DMS114 treated with DMSO at 0.1 percent for 48 hours (cell line): ENCODE results near the gene FRMD1.

ENCODE experiments used
- DNase-seq: peaks from one replicate; lab custom pipeline; 2025; ENCODE audit not compliant: unreplicated experiment; lab: John Stamatoyannopoulos, UW

The FRMD1 gene

DNA sequence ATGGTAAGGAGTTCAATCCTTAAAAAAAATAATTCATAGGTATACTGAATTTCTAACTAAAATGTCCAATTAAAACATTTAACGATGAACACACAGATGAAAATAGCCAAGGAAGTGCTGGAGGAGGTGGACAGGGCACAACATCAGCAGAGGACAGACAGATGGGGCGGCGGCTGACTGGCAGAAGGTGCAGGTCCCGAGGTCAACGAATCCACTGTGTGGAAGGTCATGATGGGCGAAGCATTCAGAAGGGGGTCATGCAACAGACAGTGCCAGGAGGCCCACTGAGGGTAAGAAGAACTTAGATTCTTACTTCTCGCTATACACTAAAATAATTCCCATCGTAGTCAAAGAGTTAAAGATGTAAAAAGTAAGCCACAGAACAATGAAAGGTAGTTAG is 34.2 kb upstream of the FRMD1 start:
- DNase-seq, result no peak

- DNase-seq, result no peak
Measured at GRCh38 chr6:168111911-168112310, 32.9 kb upstream of the FRMD1 start.

DNA sequence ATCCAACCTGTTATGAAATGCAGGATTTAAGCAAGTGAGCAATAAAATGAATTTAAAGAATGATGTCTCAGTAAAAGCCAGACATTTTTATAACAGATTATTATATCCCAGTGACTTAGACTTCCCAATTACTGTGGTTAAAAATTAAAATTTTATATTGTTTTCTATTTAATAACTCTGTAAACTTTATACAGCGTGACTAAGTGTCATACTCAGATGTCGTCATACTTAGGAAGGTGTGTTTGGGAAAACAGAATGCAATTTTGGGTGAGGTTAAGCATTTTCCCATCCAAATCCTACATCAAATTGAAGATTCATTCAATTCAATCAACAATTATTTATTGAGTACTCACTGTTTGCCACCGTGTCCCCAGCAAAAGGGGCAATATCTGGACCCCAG is 31.4 kb upstream of the FRMD1 start:
- DNase-seq, result no peak

DNA sequence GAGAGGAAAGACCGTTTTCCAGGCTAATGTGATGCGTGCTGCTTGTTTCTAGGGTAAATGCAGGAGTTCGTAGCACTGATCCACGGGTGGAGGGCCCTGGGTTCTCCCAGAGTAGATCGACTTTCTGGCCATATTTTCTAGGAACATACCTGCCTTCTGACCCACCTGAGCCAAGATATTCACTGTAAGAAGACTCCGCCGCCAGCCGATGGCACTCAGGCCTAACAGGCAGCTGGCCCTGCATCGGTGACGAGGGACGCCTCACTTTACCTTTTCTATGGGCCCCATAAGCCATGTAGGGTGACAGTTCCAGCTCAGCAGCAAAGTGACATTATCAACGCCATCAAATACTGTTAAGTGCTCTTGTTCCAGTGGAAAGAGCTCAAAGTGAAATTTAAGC is 30.2 kb upstream of the FRMD1 start:
- no peak for DNase-seq

GRCh38 chr6:168107191-168107983 is 28.4 kb upstream of the FRMD1 start:
- DNase-seq, result no peak

DNA sequence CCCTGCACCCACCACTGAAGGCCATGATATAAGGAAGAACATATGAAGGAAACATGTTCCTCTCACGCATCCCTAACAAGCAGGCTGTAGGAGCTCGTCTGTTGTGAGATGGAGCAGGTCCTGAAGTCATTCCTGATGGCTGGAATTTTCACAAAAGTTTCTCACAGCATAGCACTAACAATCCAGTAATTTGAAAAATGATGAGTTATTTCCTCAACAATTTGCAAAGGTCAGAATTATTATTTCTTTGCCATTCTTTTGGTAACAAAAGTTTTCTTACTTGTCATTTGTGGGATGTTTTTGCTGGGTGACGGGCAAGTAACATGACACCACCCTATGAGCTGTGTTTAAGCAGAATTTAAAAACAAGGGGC is 27.6 kb upstream of the FRMD1 start:
- no peak for DNase-seq

DNA sequence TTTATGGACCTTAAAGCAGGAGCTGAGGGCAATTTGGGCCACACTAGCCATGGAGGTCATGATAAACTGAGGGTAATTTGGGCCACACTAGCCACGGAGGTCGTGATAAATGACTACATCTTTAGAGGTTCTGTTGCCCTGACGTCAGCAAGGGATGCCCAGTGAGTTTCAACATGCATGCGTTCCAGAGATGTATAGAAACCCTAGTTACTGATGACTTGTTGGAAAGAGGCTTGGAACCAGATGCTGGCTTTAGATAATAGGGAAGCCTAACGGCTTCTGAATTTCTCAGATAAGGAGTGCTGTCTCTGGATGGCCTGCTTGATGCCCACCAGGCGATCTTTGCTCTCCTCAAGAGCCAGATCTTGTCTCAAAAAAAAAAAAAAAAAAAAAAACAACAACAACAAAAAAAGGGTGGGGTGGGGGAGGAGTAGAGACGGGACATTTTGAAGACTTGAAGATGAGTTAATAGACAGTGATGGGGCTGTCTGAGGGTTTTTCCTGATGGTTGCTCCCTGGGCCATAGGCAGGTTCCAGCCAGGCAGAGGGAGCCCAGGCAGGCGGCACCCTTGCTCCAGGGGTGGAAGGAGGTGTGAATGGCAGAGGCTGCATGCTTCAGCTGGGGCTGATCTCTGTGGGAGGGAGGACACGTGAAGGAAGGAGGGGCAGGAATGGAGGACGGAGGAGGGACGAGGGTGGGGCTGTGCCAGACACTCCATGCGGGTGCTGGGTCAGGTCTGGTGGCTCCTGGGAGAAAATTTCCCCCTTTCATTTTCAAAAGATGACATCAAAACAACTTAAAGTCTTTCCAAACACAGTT is 27.0 kb upstream of the FRMD1 start:
- no peak for DNase-seq

GRCh38 chr6:168104636-168105035 is 25.6 kb upstream of the FRMD1 start:
- DNase-seq, result no peak

DNA sequence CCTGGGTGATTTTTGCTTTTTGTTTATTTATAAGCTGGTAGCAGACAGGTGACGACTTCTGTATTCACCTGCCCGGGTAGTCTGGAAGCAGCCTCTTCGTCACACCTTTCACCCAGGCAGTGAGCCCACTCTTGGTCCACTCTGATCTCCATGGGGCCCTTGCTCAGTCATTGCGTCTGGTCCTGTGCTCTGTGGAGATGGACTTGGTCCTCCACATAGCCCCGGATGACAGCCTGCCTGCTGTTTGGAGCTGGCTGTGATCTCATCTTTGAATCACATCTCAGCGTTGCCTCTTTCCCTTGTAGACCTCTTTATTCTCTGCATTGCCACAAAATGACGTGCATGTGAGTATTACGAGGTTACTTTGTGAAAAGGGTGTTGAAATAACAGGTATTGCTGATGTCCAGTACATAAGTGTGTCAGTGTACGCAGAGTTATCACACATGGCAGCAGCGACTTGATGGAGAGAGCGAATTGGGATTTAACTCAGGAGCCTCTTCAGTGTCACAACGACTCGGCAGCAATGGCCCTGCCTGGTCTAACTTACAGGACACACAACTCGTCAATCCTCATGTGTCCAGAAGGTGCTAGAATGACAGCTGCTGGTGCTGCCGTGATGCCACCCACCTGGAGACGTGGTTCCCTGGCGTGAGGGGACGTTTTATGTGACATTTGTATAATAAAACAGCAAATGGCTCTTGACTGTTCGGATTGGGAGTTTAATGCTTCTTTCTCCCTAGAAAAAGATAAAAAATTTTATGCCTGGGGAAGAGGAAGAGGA is 24.2 kb upstream of the FRMD1 start:
- no peak for DNase-seq

GRCh38 chr6:168102315-168102985 is 23.4 kb upstream of the FRMD1 start:
- DNase-seq, result no peak

- DNase-seq, result no peak
Measured at GRCh38 chr6:168101590-168102314, 22.7 kb upstream of the FRMD1 start.

- DNase-seq, result no peak
Measured at GRCh38 chr6:168100803-168101589, 22.0 kb upstream of the FRMD1 start.

DNA sequence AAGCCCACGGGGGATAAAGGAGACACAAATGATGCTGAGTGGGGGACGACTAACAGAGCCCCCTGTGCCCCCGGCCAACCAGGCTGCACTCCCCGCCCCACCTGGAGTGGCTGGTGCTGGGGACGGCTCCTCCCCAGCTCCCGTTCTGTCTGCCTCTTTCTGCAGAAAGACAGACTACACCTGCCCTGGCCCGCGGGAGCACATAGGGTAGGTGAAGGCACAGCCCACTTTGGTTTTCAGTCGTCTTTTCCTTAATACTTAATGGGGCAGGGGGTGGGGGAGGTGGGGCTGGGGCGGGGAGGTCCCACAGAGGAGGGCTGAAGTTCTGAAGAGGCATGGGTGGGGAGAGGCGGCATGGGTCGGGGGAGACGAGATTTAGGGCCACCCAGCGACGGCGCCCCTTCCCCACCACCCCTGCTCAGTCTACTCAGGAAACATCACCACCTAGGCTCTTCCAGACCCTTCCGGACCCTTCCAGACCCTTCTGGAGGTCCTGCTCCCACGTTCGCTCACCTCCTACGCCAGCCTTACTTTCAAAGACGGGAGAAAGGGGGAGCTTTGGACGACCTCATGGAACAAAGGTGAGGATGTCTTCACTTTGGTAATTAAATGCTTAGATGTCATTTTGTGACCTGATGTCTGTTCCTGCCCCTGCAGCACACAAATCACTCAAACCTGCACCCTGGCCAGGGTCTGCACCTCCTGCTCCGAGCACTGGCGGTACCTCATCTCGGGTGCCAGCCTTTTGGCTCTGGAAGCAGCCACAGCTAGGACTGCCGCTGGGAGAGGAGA is 21.2 kb upstream of the FRMD1 start:
- no peak for DNase-seq

- DNase-seq, result no peak
Measured at GRCh38 chr6:168099201-168100010, 20.4 kb upstream of the FRMD1 start.

DNA sequence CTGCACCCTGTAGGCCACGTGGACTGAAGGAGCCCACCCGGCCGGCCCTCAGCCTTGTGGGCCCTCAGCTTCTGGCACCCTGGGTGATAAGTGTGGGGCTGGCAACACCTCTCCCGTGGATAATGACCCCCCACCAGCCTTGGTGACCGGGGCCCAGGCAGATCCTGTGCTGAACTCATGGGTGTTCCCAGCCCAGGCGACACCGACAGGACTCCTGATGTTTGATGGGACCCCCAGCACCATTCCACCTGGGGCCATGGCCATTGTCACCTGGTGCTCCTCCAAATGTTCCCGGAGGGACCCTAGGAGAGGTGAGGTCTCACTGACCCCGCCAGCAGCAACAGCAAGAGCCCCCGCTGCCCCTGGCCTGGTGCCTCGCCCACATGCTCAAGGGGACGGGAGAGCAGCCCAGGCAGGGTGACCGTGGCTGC is 19.4 kb upstream of the FRMD1 start:
- DNase-seq, result no peak

DNA sequence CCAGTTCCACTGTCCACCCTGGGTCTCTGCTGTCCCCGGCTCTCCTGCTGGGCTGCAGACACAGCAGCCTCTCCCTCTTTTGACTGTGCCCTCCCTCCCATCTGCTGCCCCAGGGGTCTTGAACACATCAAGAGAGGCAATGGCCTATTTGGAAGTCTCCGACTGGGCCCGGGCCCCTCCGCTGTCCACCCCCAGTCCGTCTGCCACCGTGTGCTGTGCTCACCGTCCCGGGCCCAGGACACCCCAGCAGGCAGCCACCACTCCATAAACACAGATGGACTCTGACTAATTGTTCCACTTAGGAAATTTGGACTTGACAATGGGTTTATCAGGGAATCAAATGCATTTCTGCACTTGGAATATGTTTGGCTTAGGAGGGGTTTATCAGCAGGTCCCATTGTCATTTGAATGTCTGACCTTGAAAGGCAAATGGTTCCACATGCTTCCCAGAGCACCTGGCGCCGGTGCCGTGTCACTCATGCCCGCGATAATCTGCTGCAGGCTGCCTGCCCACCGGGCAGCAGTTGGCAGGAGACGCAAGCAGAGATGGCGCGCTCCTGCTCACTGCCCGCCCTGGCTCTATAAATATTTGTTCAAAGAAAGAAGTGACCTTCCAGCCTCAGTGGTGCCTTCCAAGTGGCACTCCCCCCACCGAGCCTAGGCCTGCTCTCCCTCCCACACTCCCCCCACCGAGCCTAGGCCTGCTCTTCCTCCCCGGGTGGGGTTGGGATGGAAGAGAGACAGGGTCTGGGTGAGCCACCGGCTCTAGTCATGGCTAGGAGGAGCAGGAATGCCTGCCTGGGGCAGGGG is 18.8 kb upstream of the FRMD1 start:
- DNase-seq, result no peak

GRCh38 chr6:168097221-168097620 is 18.2 kb upstream of the FRMD1 start:
- no peak for DNase-seq
